Activated naive CD4-positive, alpha-beta T cell treated with anti-CD3 and anti-CD28 coated beads, Interleukin-2, amount 10 ng/mL, durations not matched to agents 7 days and 5 days (primary cell): Measurements from ENCODE around the gene SHF.

Experiments
- CTCF ChIA-PET: fragments of 350-600 bp; sonication (Branson Sonifier 250); formaldehyde crosslinking; loops from one replicate; lab custom pipeline; 2021; ENCODE audit warnings: antibody characterized with exemption; lab: Charles Lee
- DNase-seq: peaks from one replicate; pipeline ENCODE4 v3.0.0-alpha.2; 2020
- H3K27ac Mint-ChIP-seq: one replicate; pipeline ENCODE4 v1.8.0; 2021; ENCODE audit warnings: mild to moderate bottlenecking, moderate library complexity, mixed read lengths
- H3K27me3 Mint-ChIP-seq: one replicate; pipeline ENCODE4 v1.8.0; 2021; ENCODE audit warnings: mild to moderate bottlenecking, mixed read lengths
- H3K36me3 Mint-ChIP-seq: one replicate; pipeline ENCODE4 v1.8.0; 2021; ENCODE audit warnings: mixed read lengths
- H3K4me1 Mint-ChIP-seq: one replicate; pipeline ENCODE4 v1.8.0; 2021; ENCODE audit warnings: mixed read lengths
- H3K4me3 Mint-ChIP-seq: one replicate; pipeline ENCODE4 v1.8.0; 2021; ENCODE audit warnings: mild to moderate bottlenecking, moderate library complexity, mixed read lengths
- H3K9me3 Mint-ChIP-seq: one replicate; pipeline ENCODE4 v1.8.0; 2021; ENCODE audit warnings: mixed read lengths

The SHF gene

DNA sequence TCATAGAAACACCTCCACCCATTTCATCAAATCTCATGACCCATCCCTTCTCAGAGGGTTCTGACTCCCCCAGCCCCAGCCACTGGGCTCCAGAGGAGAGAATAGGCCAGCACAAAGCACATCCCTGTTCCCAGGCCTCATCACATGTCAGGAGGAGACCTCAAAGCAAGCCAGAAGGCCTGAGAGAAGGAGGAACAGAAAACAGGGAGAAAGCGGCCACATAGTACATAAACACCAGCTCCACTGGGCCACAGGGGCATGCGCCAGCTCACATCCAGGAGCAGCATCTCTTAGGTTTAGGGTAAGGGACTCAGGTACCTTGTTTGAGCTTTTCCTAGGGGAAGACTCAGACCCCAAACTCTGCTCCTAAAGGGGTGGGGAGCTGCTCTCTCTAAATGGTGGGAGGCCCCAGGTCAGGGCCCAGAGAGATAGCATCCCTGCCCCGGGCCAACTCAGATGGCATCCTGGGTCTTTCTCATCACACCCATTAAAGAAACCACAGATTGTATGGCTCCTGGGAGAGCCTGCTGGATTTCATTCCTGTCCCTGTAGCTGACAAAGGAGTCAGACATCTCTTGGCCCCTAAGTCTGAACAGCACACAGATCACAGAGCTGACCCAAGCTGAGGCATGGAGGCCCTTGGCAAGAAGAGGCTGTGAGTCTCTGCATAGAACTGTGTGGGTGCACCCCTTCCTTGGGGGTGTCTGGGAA, 2.5 kb downstream of the SHF start:
- Mint-ChIP-seq H3K27me3 (peaks cover 49% of the 10 kb centered on the region), H3K4me3 (no peak overlapping the region), H3K36me3 (no peaks in the 10 kb centered on the region), H3K4me1 (peaks cover 17% of the 10 kb centered on the region), H3K27ac (no peak overlapping the region), H3K9me3 (no peaks in the 10 kb centered on the region)
- no peak for DNase-seq
- CTCF ChIA-PET: interaction anchor here (1.3 to 1.5 kb wide), 2 partner anchors 13 to 18 kb away, joined by 4 read pairs; no protein-coding TSS in a partner anchor

DNA sequence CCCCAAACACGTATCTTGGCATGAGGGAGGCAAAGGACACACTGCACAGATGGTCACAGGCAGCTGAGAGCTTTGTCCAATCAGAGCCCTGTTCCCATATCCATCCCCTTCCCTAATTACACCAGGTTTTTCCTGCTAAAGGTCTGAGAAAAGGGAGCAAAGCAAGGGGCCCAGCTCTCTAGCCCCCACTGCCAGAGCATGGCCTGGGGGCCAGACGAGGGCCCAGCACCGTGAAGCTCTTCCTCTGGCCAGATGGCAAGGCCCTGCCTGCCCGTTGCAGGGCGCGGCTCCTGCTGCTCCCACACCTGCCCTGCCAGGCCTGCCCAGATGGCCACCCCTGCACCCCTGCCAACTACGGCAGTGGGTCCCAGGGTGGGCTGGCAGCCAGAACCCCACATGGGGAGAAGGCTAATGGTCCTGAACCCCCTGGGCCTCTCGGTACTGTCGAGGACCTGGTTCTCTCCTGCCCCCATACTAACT, 3.2 kb downstream of the SHF start:
- no peak for DNase-seq
- H3K27me3 Mint-ChIP-seq: peaks cover 47% of the 10 kb centered on the region
- no peaks in the 10 kb centered on the region for H3K36me3 Mint-ChIP-seq
- CTCF ChIA-PET: interaction anchor here (1.5 to 3.3 kb wide), 4 partner anchors 14 to 66 kb away, joined by 4 to 11 read pairs (median 5); no protein-coding TSS in a partner anchor
- no peak overlapping the region for H3K27ac Mint-ChIP-seq
- no peaks in the 10 kb centered on the region for H3K9me3 Mint-ChIP-seq
- H3K4me3 Mint-ChIP-seq: no peak overlapping the region
- peaks cover 20% of the 10 kb centered on the region for H3K4me1 Mint-ChIP-seq

GRCh38 chr15:45183511-45183910, 4.3 kb downstream of the SHF start:
- H3K9me3 Mint-ChIP-seq: no peaks in the 10 kb centered on the region
- DNase-seq: no peak
- H3K27me3 Mint-ChIP-seq: peaks cover 36% of the 10 kb centered on the region
- no peak overlapping the region for H3K4me3 Mint-ChIP-seq
- CTCF ChIA-PET: interaction anchor here (0.7 to 3.3 kb wide), 4 partner anchors 14 to 65 kb away, joined by 3 to 11 read pairs (median 5); no protein-coding TSS in a partner anchor
- H3K27ac Mint-ChIP-seq: no peak overlapping the region
- H3K4me1 Mint-ChIP-seq: peaks cover 18% of the 10 kb centered on the region
- H3K36me3 Mint-ChIP-seq: no peaks in the 10 kb centered on the region

DNA sequence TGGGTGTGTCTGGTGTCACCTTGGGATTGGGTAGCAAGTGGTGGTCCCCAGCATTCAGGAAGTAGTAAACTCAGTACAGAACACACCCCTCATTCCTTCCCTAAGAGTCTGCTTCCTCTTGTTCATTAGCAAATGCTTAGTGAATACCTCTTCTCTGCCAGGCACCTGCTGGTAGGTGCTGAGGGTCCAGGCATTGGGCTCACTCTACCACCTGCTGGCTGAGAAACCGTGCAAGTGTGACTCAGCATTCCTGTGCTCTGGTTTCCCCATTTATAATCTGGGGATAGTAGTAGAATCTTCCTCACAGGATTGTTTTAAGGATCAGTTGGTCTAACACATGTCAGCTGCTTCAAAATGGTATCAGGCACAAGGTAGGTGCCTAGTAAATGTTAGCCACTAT, 4.8 kb downstream of the SHF start:
- Mint-ChIP-seq H3K4me1 (peaks cover 13% of the 10 kb centered on the region), H3K27me3 (peaks cover 31% of the 10 kb centered on the region), H3K4me3 (no peak overlapping the region), H3K27ac (no peak overlapping the region), H3K36me3 (no peaks in the 10 kb centered on the region), H3K9me3 (no peaks in the 10 kb centered on the region)
- DNase-seq: no peak
- CTCF ChIA-PET: interaction anchor here (0.7 to 3.3 kb wide), 3 partner anchors 15 to 65 kb away, joined by 3 to 11 read pairs (median 6); no protein-coding TSS in a partner anchor

DNA sequence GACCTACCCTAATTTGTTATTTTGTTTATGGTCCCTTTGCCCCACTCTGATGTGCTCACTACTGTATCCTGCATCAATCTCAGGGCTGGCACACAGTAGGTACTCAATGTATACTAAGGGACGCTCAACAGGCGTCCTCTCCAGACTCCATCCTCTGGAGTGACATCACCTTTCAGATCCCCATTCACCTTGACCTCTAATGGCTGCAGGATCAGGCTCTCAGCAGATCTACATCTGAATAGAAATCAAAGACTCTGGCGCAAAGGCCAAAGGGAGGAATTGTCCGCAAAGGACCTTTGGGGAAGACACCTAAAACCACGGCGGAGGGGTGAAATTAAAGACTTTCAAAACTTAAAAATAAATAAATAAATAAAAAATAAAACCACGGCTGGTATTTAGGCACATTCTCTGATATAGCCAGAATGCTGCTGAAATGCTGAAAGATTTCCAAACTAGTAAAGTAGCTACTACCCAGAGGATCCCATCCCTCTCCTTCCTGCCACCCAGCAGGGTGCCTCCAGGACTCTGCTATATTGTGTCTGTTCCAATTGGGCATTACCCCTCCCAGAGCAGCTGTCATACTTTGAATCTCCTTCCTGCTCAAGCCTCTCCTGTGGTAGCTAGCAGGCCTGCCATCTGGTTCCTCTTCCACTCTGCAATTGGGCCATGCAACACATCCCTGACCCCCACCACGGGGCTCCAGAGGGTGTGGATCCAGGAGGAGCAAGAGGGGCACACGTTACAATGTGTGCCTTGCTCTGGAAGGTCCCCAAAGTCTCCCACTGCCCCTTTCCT, 6.1 kb downstream of the SHF start:
- no peak for DNase-seq
- no peak overlapping the region for H3K4me3 Mint-ChIP-seq
- H3K27me3 Mint-ChIP-seq: peaks cover 22% of the 10 kb centered on the region
- peaks cover 8% of the 10 kb centered on the region for H3K4me1 Mint-ChIP-seq
- no peaks in the 10 kb centered on the region for H3K9me3 Mint-ChIP-seq
- CTCF ChIA-PET: interaction anchor here (1.2 to 3.3 kb wide), 3 partner anchors 14 to 51 kb away, joined by 4 to 14 read pairs (median 11); no protein-coding TSS in a partner anchor
- no peak overlapping the region for H3K27ac Mint-ChIP-seq
- H3K36me3 Mint-ChIP-seq: no peaks in the 10 kb centered on the region

GRCh38 chr15:45180648-45181436, 6.9 kb downstream of the SHF start:
- no peak overlapping the region for H3K4me3 Mint-ChIP-seq
- peaks cover 14% of the 10 kb centered on the region for H3K27me3 Mint-ChIP-seq
- DNase-seq: no peak
- peaks cover 8% of the 10 kb centered on the region for H3K4me1 Mint-ChIP-seq
- H3K27ac Mint-ChIP-seq: no peak overlapping the region
- H3K36me3 Mint-ChIP-seq: no peaks in the 10 kb centered on the region
- CTCF ChIA-PET: interaction anchor here (1.0 to 2.9 kb wide), 8 partner anchors 11 to 220 kb away, joined by 3 to 14 read pairs (median 4); no protein-coding TSS in a partner anchor
- H3K9me3 Mint-ChIP-seq: no peaks in the 10 kb centered on the region

DNA sequence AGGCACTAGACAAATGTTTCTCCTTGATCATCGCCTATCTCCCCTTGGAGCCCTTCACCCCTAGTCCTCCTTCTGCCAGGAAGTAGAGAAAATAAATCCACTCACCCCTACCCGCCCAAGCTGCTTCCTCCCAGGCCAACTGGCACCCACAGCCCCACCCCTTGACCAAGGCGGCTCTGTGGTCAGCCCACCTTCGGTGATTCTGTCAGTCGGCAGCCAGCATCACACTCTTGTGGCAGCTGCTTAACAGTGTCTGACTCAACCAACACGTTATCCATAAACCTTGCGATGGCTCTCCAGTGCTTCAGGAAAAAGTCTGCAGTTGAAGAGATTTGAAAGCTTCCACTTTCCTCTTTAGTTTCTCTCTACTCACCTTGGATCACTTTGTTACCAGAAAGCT, 7.6 kb downstream of the SHF start:
- peaks cover 8% of the 10 kb centered on the region for H3K4me1 Mint-ChIP-seq
- peaks cover 7% of the 10 kb centered on the region for H3K27me3 Mint-ChIP-seq
- H3K27ac Mint-ChIP-seq: no peak overlapping the region
- CTCF ChIA-PET: interaction anchor here (0.8 to 2.9 kb wide), 10 partner anchors 10 to 220 kb away, joined by 3 to 14 read pairs (median 4); no protein-coding TSS in a partner anchor
- H3K9me3 Mint-ChIP-seq: no peaks in the 10 kb centered on the region
- no peak for DNase-seq
- no peaks in the 10 kb centered on the region for H3K36me3 Mint-ChIP-seq
- H3K4me3 Mint-ChIP-seq: no peak overlapping the region

- DNase-seq: peak; percentile 48
- Mint-ChIP-seq H3K4me3 (no peak overlapping the region), H3K36me3 (no peaks in the 10 kb centered on the region), H3K27me3 (peaks cover 4% of the 10 kb centered on the region), H3K27ac (no peak overlapping the region), H3K4me1 (peaks cover 8% of the 10 kb centered on the region), H3K9me3 (no peaks in the 10 kb centered on the region)
- CTCF ChIA-PET: interaction anchor here (0.8 to 2.9 kb wide), 8 partner anchors 11 to 220 kb away, joined by 3 to 14 read pairs (median 3); no protein-coding TSS in a partner anchor
Observed at GRCh38 chr15:45179221-45179985, 8.4 kb downstream of the SHF start.

- CTCF ChIA-PET: interaction anchor here (0.7 to 2.6 kb wide), 8 partner anchors 9 to 67 kb away, joined by 3 to 15 read pairs (median 4); no protein-coding TSS in a partner anchor
- no peaks in the 10 kb centered on the region for H3K9me3 Mint-ChIP-seq
- H3K4me1 Mint-ChIP-seq: peaks cover 8% of the 10 kb centered on the region
- H3K27ac Mint-ChIP-seq: no peak overlapping the region
- DNase-seq: no peak
- H3K4me3 Mint-ChIP-seq: no peak overlapping the region
- H3K27me3 Mint-ChIP-seq: peaks cover 4% of the 10 kb centered on the region
- H3K36me3 Mint-ChIP-seq: no peaks in the 10 kb centered on the region
Observed at GRCh38 chr15:45177285-45177684, 10.5 kb downstream of the SHF start.

DNA sequence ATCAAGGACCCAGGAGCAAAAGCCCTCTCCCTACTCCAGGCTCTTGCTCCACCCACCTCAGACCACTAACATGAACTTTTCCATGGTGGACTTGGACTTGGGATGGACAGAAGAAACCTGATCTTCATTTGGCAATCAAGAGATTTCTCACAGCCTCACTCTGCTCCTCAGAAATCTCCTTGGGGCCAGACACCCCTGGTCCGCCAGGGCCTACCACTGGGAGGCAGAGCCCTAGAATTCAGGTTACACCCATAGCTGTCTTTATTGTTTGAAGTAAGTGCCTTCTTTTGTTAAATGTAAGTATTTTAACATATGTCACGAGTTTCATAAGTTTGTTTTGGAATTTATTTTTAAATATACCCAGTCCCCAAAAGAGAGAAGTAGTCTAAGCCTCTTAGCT, 13.2 kb downstream of the SHF start:
- Mint-ChIP-seq H3K36me3 (no peaks in the 10 kb centered on the region), H3K27ac (no peak overlapping the region), H3K4me1 (no peaks in the 10 kb centered on the region), H3K27me3 (no peaks in the 10 kb centered on the region), H3K9me3 (no peaks in the 10 kb centered on the region), H3K4me3 (no peak overlapping the region)
- CTCF ChIA-PET: no interaction called here
- no peak for DNase-seq

GRCh38 chr15:45174069-45174468, 13.7 kb downstream of the SHF start:
- Mint-ChIP-seq H3K27me3 (no peaks in the 10 kb centered on the region), H3K4me3 (no peak overlapping the region), H3K27ac (no peak overlapping the region), H3K4me1 (no peaks in the 10 kb centered on the region), H3K9me3 (no peaks in the 10 kb centered on the region), H3K36me3 (no peaks in the 10 kb centered on the region)
- CTCF ChIA-PET: no interaction called here
- DNase-seq: no peak

- no peaks in the 10 kb centered on the region for H3K9me3 Mint-ChIP-seq
- H3K36me3 Mint-ChIP-seq: no peaks in the 10 kb centered on the region
- CTCF ChIA-PET: interaction anchor here (1.0 to 1.1 kb wide), 2 partner anchors 9 to 26 kb away, joined by 4 read pairs; no protein-coding TSS in a partner anchor
- H3K4me3 Mint-ChIP-seq: no peak overlapping the region
- H3K27ac Mint-ChIP-seq: no peak overlapping the region
- no peak for DNase-seq
- H3K4me1 Mint-ChIP-seq: peaks cover 4% of the 10 kb centered on the region
- no peaks in the 10 kb centered on the region for H3K27me3 Mint-ChIP-seq
Observed at GRCh38 chr15:45171912-45172311, 15.9 kb downstream of the SHF start.
